Astrocyte (in vitro differentiated cells and primary cell): ENCODE measurements around the gene TENT5A. TPM values are rescaled to one million over a fixed set of nuclear protein-coding genes. Genes with fewer than 3 reads are reported as not detected.

Experiments
- DNase-seq: peaks from one replicate; pipeline ENCODE4 v3.0.0-alpha.2; 2010; ENCODE audit warnings: low read depth
- FAIRE-seq: peaks from 2 replicates; lab custom pipeline; 2011; peaks lifted over from hg19 to GRCh38; lab: Jason Lieb, UNC
- H2AFZ ChIP-seq: 2 replicates; pipeline ENCODE4 v1.6.0; 2012; ENCODE audit warnings: low read depth, low read length, inconsistent platforms
- H3K27ac ChIP-seq: 2 replicates; pipeline ENCODE4 v1.5.1; 2011; ENCODE audit warnings: low read depth, low read length, inconsistent platforms
- H3K27me3 ChIP-seq: 2 replicates; pipeline ENCODE4 v1.6.0; 2011; ENCODE audit warnings: low read length, inconsistent platforms; ENCODE audit not compliant: insufficient read depth
- H3K36me3 ChIP-seq: 2 replicates; pipeline ENCODE4 v1.5.1; 2011; ENCODE audit warnings: low read length, inconsistent platforms; ENCODE audit not compliant: insufficient read depth
- H3K4me1 ChIP-seq: 2 replicates; pipeline ENCODE4 v1.5.1; 2011; ENCODE audit warnings: low read length, inconsistent platforms; ENCODE audit not compliant: insufficient read depth
- H3K4me2 ChIP-seq: 2 replicates; pipeline ENCODE4 v1.6.0; 2012; ENCODE audit warnings: low read length, inconsistent platforms
- H3K4me3 ChIP-seq: 2 replicates; pipeline ENCODE4 v1.5.1; 2011; ENCODE audit warnings: low read depth, mild to moderate bottlenecking, low read length, inconsistent platforms; ENCODE audit not compliant: insufficient read depth
- H3K79me2 ChIP-seq: 2 replicates; pipeline ENCODE4 v1.6.0; 2012; ENCODE audit warnings: mild to moderate bottlenecking, low read length, inconsistent platforms; ENCODE audit not compliant: insufficient read depth
- H3K9ac ChIP-seq: 2 replicates; pipeline ENCODE4 v1.6.0; 2012; ENCODE audit warnings: mild to moderate bottlenecking, low read length, inconsistent platforms
- H3K9me3 ChIP-seq: 2 replicates; pipeline ENCODE4 v1.5.1; 2012; ENCODE audit warnings: low read depth, mild to moderate bottlenecking, low read length, inconsistent platforms; ENCODE audit not compliant: insufficient read depth
- H4K20me1 ChIP-seq: 2 replicates; pipeline ENCODE4 v1.6.0; 2012; ENCODE audit warnings: low read length, inconsistent platforms; ENCODE audit not compliant: insufficient read depth
- H3K27ac Mint-ChIP-seq: one replicate; pipeline ENCODE4 v1.8.0; 2021; ENCODE audit warnings: mild to moderate bottlenecking, mixed read lengths; ENCODE audit not compliant: unreplicated experiment
- H3K27me3 Mint-ChIP-seq: one replicate; pipeline ENCODE4 v1.8.0; 2021; ENCODE audit warnings: low read depth, mixed read lengths; ENCODE audit not compliant: unreplicated experiment
- H3K36me3 Mint-ChIP-seq: one replicate; pipeline ENCODE4 v1.8.0; 2021; ENCODE audit warnings: low read depth, mixed read lengths; ENCODE audit not compliant: unreplicated experiment
- H3K4me1 Mint-ChIP-seq: one replicate; pipeline ENCODE4 v1.8.0; 2021; ENCODE audit warnings: low read depth, mixed read lengths; ENCODE audit not compliant: unreplicated experiment
- H3K4me3 Mint-ChIP-seq: one replicate; pipeline ENCODE4 v1.8.0; 2021; ENCODE audit warnings: mild to moderate bottlenecking, moderate library complexity, mixed read lengths; ENCODE audit not compliant: unreplicated experiment
- H3K9me3 Mint-ChIP-seq: one replicate; pipeline ENCODE4 v1.8.0; 2021; ENCODE audit warnings: mild to moderate bottlenecking, mixed read lengths; ENCODE audit not compliant: unreplicated experiment
- CTCF ChIP-seq: IDR thresholded peaks from 2 replicates; pipeline ENCODE4 v1.5.1; 2011; ENCODE audit warnings: low read depth, mild to moderate bottlenecking, inconsistent platforms, low read length, moderate library complexity; ENCODE audit not compliant: insufficient read depth
- EZH2 ChIP-seq: IDR thresholded peaks from 2 replicates; pipeline ENCODE4 v1.6.1; 2012; ENCODE audit warnings: mild to moderate bottlenecking, low read length, inconsistent platforms; ENCODE audit not compliant: insufficient read depth
- total RNA-seq: library from RNA; stranded (reverse); gene quantifications from 2 replicates; pipeline ENCODE4 v1.2.1, GENCODE V29; 2021

Gene TENT5A
- total RNA-seq, 1 donor from 2014 or later: 17.8 TPM

GRCh38 chr6:81758221-81758620 lies 5.7 kb upstream of the TENT5A start:
- TF ChIP-seq EZH2: no peak
- TF ChIP-seq CTCF: no peak
- Histone ChIP-seq H3K36me3 (no peaks in the 10 kb centered on the region), H3K4me2 (no peak overlapping the region), H3K9ac (no peak overlapping the region), H4K20me1 (no peaks in the 10 kb centered on the region), H3K4me3 (no peak overlapping the region), H3K27ac (no peak overlapping the region), H2AFZ (no peak overlapping the region), H3K79me2 (no peaks in the 10 kb centered on the region), H3K27me3 (no peaks in the 10 kb centered on the region), H3K9me3 (no peaks in the 10 kb centered on the region), H3K4me1 (peaks cover 26% of the 10 kb centered on the region)
- no peaks in the 10 kb centered on the region for H3K36me3 Mint-ChIP-seq
- H3K27ac Mint-ChIP-seq: no peak overlapping the region
- H3K9me3 Mint-ChIP-seq: no peaks in the 10 kb centered on the region
- DNase-seq: no peak
- no peak for FAIRE-seq
- no peak overlapping the region for H3K4me3 Mint-ChIP-seq
- H3K4me1 Mint-ChIP-seq: peaks cover 24% of the 10 kb centered on the region
- H3K27me3 Mint-ChIP-seq: no peaks in the 10 kb centered on the region

GRCh38 chr6:81756690-81757089 lies 4.2 kb upstream of the TENT5A start:
- Mint-ChIP-seq H3K27ac (no peak overlapping the region), H3K27me3 (no peaks in the 10 kb centered on the region), H3K4me1 (peaks cover 21% of the 10 kb centered on the region), H3K9me3 (no peaks in the 10 kb centered on the region), H3K4me3 (no peak overlapping the region), H3K36me3 (no peaks in the 10 kb centered on the region)
- H3K27ac ChIP-seq: no peak overlapping the region
- H3K4me3 ChIP-seq: no peak overlapping the region
- DNase-seq: no peak
- TF ChIP-seq EZH2 (no peak), CTCF (no peak)
- no peaks in the 10 kb centered on the region for H3K36me3 ChIP-seq
- H3K9ac ChIP-seq: no peak overlapping the region
- peaks cover 17% of the 10 kb centered on the region for H3K4me1 ChIP-seq
- FAIRE-seq: no peak
- no peaks in the 10 kb centered on the region for H3K9me3 ChIP-seq
- peaks cover 3% of the 10 kb centered on the region for H3K79me2 ChIP-seq
- H4K20me1 ChIP-seq: no peaks in the 10 kb centered on the region
- H3K4me2 ChIP-seq: no peak overlapping the region
- H2AFZ ChIP-seq: no peak overlapping the region
- no peaks in the 10 kb centered on the region for H3K27me3 ChIP-seq

GRCh38 chr6:81755551-81755950 lies 3.1 kb upstream of the TENT5A start:
- Histone ChIP-seq H3K27ac (no peak overlapping the region), H3K79me2 (peaks cover 15% of the 10 kb centered on the region), H3K4me1 (peaks cover 6% of the 10 kb centered on the region), H3K4me2 (no peak overlapping the region), H3K27me3 (no peaks in the 10 kb centered on the region), H3K4me3 (no peak overlapping the region), H2AFZ (no peak overlapping the region), H3K9me3 (no peaks in the 10 kb centered on the region), H3K9ac (no peak overlapping the region), H3K36me3 (no peaks in the 10 kb centered on the region), H4K20me1 (peaks cover 10% of the 10 kb centered on the region)
- Mint-ChIP-seq H3K36me3 (peaks cover 6% of the 10 kb centered on the region), H3K4me3 (no peak overlapping the region), H3K27me3 (no peaks in the 10 kb centered on the region), H3K27ac (no peak overlapping the region), H3K9me3 (no peaks in the 10 kb centered on the region), H3K4me1 (peaks cover 11% of the 10 kb centered on the region)
- DNase-seq (no peak), FAIRE-seq (no peak)
- TF ChIP-seq CTCF (no peak), EZH2 (no peak)
